Measurements from ENCODE around the gene RHAG.

The RHAG gene

DNA sequence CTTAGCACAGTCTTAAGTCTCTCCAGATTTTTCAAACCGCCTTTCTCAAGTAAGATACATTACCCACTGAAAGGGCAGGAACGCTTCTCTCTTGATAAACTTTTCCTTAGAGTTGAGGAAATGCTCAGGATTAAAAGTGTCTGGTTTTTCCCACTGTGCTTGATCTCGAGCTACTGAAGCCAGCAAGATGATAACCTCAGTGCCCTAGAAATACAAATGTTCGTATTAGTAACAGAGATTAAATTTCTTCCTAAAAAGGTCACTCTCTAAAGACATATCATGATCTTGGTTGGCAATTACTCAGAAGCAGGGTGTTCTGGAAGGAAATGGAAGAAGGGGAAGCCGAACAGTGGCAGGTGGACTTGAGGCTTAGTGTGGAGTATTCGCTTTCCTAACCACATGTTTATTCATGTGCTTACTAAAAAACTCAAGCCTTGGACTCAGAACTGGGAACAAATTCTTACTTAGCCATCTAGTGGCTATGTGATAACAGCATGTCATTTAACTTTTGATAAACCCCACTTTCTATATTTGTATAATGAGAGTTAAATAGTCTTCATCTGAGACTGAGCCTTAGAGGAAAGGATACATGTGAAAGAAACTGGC lies 66.1 kb downstream of the RHAG start:
- H3K4me1 ChIP-seq = no peaks in the 10 kb centered on the region
- H3K9me3 ChIP-seq (ENCODE audit: control insufficient read depth, low read length) = no peaks in the 10 kb centered on the region
- H2AFZ ChIP-seq = no peak overlapping the region
- H3K27me3 ChIP-seq (ENCODE audit: control insufficient read depth, insufficient read depth, low read length) = no peaks in the 10 kb centered on the region
- H3K9ac ChIP-seq = no peak overlapping the region
- no peaks in the 10 kb centered on the region for H3K36me3 ChIP-seq (ENCODE audit: control insufficient read depth, insufficient read depth, low read length)
- H3K79me2 ChIP-seq = no peaks in the 10 kb centered on the region
- no peak overlapping the region for H3K4me3 ChIP-seq (ENCODE audit: low read depth, low read length)
- TF ChIP-seq, protein P1, sequence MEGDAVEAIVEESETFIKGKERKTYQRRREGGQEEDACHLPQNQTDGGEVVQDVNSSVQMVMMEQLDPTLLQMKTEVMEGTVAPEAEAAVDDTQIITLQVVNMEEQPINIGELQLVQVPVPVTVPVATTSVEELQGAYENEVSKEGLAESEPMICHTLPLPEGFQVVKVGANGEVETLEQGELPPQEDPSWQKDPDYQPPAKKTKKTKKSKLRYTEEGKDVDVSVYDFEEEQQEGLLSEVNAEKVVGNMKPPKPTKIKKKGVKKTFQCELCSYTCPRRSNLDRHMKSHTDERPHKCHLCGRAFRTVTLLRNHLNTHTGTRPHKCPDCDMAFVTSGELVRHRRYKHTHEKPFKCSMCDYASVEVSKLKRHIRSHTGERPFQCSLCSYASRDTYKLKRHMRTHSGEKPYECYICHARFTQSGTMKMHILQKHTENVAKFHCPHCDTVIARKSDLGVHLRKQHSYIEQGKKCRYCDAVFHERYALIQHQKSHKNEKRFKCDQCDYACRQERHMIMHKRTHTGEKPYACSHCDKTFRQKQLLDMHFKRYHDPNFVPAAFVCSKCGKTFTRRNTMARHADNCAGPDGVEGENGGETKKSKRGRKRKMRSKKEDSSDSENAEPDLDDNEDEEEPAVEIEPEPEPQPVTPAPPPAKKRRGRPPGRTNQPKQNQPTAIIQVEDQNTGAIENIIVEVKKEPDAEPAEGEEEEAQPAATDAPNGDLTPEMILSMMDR (IDR thresholded peaks at IDR 0.05) = no peak
- no peak overlapping the region for H3K4me2 ChIP-seq (ENCODE audit: low read length)
- H3K27ac ChIP-seq = no peak overlapping the region

DNA sequence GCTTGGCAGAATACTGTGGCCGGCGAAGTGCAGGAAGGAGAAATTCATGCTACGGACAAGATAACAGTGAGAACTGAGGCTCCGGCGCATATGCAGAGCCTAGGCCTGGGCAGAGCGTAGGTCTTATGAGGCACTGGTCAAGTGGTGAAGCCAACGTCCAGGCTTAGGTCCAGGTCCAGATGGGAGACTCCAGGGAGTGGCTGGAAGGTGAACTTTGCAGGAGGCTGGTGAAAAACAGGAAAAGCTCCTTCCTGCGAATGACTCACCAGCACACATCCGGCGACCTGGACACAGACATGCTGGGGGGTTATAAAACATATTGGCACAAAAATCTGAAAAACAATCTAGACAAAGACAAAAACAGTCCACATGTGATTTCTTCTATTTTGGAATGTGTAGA lies 70.8 kb downstream of the RHAG start:
- no peak overlapping the region for H3K9ac ChIP-seq
- no peaks in the 10 kb centered on the region for H3K9me3 ChIP-seq (ENCODE audit: control insufficient read depth, low read length)
- no peaks in the 10 kb centered on the region for H3K79me2 ChIP-seq
- no peaks in the 10 kb centered on the region for H3K27me3 ChIP-seq (ENCODE audit: control insufficient read depth, insufficient read depth, low read length)
- TF ChIP-seq, protein P1 (IDR thresholded peaks at IDR 0.05) = no peak
- no peak overlapping the region for H3K27ac ChIP-seq
- no peaks in the 10 kb centered on the region for H3K36me3 ChIP-seq (ENCODE audit: control insufficient read depth, insufficient read depth, low read length)
- no peaks in the 10 kb centered on the region for H3K4me1 ChIP-seq
- H3K4me2 ChIP-seq (ENCODE audit: low read length) = no peak overlapping the region
- no peak overlapping the region for H2AFZ ChIP-seq
- no peak overlapping the region for H3K4me3 ChIP-seq (ENCODE audit: low read depth, low read length)

DNA sequence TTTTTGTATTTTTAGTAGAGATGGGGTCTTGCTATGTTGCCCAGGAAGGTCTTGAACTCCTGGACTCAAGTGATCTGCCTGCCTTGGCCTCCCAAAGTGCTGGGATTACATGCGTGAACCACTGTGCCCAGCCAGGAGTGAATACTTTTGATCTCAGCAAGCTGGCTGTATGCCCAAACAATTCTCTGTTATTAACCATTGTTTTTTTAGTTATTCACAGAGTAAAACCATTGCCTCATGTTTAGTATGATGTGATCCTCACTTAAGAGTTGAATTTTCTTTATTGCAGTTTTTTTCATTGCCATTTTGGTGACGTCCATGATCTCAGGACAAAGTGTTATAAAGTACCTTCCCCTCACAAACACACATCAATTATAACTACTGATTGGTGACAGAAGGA lies 71.4 kb downstream of the RHAG start:
- Histone ChIP-seq H2AFZ (no peak overlapping the region), H3K4me3 (ENCODE audit: low read depth, low read length) (no peak overlapping the region), H3K4me1 (no peaks in the 10 kb centered on the region), H3K36me3 (ENCODE audit: control insufficient read depth, insufficient read depth, low read length) (no peaks in the 10 kb centered on the region), H3K4me2 (ENCODE audit: low read length) (no peak overlapping the region), H3K27me3 (ENCODE audit: control insufficient read depth, insufficient read depth, low read length) (no peaks in the 10 kb centered on the region), H3K9me3 (ENCODE audit: control insufficient read depth, low read length) (no peaks in the 10 kb centered on the region), H3K9ac (no peak overlapping the region), H3K27ac (no peak overlapping the region), H3K79me2 (no peaks in the 10 kb centered on the region)
- TF ChIP-seq, protein P1 (IDR thresholded peaks at IDR 0.05) = no peak

DNA sequence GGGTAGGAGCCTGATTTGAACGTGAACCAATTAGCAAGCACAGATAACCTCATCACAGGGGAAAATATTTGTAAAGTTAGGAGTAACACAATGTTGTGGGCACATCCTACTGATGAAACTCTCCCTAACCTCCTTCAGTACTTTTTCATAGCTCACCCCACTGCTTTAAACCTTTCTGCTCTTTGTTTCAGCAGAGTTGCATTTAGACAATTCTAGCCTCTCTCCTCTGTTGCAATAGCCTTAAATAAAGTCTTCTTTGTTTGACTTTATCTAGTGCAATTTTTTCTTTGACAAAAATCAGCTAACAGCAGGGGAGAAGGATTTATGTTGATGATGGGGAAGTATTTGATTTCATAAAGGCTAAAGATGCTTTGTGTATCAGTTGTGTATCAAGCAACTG lies 72.1 kb downstream of the RHAG start:
- H3K79me2 ChIP-seq = no peaks in the 10 kb centered on the region
- H2AFZ ChIP-seq = no peak overlapping the region
- no peak overlapping the region for H3K4me3 ChIP-seq (ENCODE audit: low read depth, low read length)
- TF ChIP-seq, protein P1 (IDR thresholded peaks at IDR 0.05) = no peak
- H3K4me1 ChIP-seq = no peaks in the 10 kb centered on the region
- no peak overlapping the region for H3K27ac ChIP-seq
- H3K9ac ChIP-seq = no peak overlapping the region
- H3K9me3 ChIP-seq (ENCODE audit: control insufficient read depth, low read length) = no peaks in the 10 kb centered on the region
- no peaks in the 10 kb centered on the region for H3K27me3 ChIP-seq (ENCODE audit: control insufficient read depth, insufficient read depth, low read length)
- no peak overlapping the region for H3K4me2 ChIP-seq (ENCODE audit: low read length)
- no peaks in the 10 kb centered on the region for H3K36me3 ChIP-seq (ENCODE audit: control insufficient read depth, insufficient read depth, low read length)

Measured in parathyroid adenoma (tissue), 2 donors.